H1 (cell line): Measurements from ENCODE around the gene ELL. TPM values are rescaled to one million over a fixed set of nuclear protein-coding genes. Genes with fewer than 3 reads are reported as not detected.
A peak's percentile ranks its signal among the peaks of the same experiment; 100 is the strongest.

Source experiments
- CTCF ChIA-PET: fragments of 300-600 bp; sonication (Branson Sonifier 250); formaldehyde crosslinking; loops from one replicate; lab custom pipeline; 2021; ENCODE audit not compliant: partially characterized antibody; lab: Charles Lee
- POLR2A ChIA-PET: fragments of 300-600 bp; sonication (Branson Sonifier 250); formaldehyde crosslinking; loops from one replicate; lab custom pipeline; 2021; ENCODE audit warnings: inconsistent platforms; ENCODE audit not compliant: partially characterized antibody; lab: Charles Lee
- DNase-seq, 2 experiments: peaks; one replicate each; pipeline versions ENCODE4 v3.0.0 to v3.0.0-alpha.2; 2010 to 2022; ENCODE audit warnings: low spot score in 2 of 2, low read depth in 1 of 2, mixed read lengths in 1 of 2
- FAIRE-seq: peaks from 2 replicates; lab custom pipeline; 2011; peaks lifted over from hg19 to GRCh38; lab: Jason Lieb, UNC
- H2AFZ ChIP-seq: 2 replicates; pipeline ENCODE4 v1.8.1; 2012; ENCODE audit warnings: low read length, inconsistent platforms
- H2AK5ac ChIP-seq: 2 replicates; pipeline ENCODE4 v1.6.1; 2013; ENCODE audit warnings: low read depth, low read length
- H2BK120ac ChIP-seq: replicated peaks from 2 replicates; pipeline ENCODE3; 2013; ENCODE audit warnings: low read depth, low read length, inconsistent platforms
- H2BK12ac ChIP-seq: 2 replicates; pipeline ENCODE4 v1.6.1; 2013; ENCODE audit warnings: low read depth, low read length
- H2BK15ac ChIP-seq: 2 replicates; pipeline ENCODE4 v1.6.1; 2013; ENCODE audit warnings: low read length
- H2BK20ac ChIP-seq: 2 replicates; pipeline ENCODE4 v1.6.1; 2013; ENCODE audit warnings: low read length
- H2BK5ac ChIP-seq: 2 replicates; pipeline ENCODE4 v1.6.1; 2013; ENCODE audit warnings: low read depth, low read length
- H3K14ac ChIP-seq: 2 replicates; pipeline ENCODE4 v1.6.1; 2013; ENCODE audit warnings: inconsistent platforms; ENCODE audit not compliant: insufficient read length
- H3K18ac ChIP-seq: 2 replicates; pipeline ENCODE4 v1.6.1; 2013; ENCODE audit warnings: low read length; ENCODE audit errors: extremely low read depth
- H3K23ac ChIP-seq: 2 replicates; pipeline ENCODE4 v1.6.1; 2013; ENCODE audit warnings: inconsistent platforms; ENCODE audit not compliant: insufficient read length
- H3K23me2 ChIP-seq: 2 replicates; pipeline ENCODE4 v1.6.1; 2013; ENCODE audit warnings: low read depth, low read length
- H3K27ac ChIP-seq: 2 replicates; pipeline ENCODE4 v1.6.1; 2011; ENCODE audit warnings: low read depth, low read length, inconsistent platforms
- H3K27me3 ChIP-seq, 4 experiments: replicated peaks in 1 of 4; 1 replicate in 1 of 4; 2 replicates in 3 of 4; pipeline versions ENCODE4 v1.6.1 to v1.8.1; 2011 to 2013; ENCODE audit warnings: low read length in 3 of 4, mild to moderate bottlenecking in 3 of 4, inconsistent platforms in 2 of 4, mixed read lengths in 2 of 4, moderate library complexity in 1 of 4; ENCODE audit not compliant: control insufficient read depth in 3 of 4, insufficient read depth in 3 of 4; ENCODE audit errors: extremely low read depth in 1 of 4
- H3K36me3 ChIP-seq, 4 experiments: 2 replicates each; pipeline versions ENCODE4 v1.6.1 to v1.8.1; 2011 to 2013; ENCODE audit warnings: mild to moderate bottlenecking in 4 of 4, low read length in 3 of 4, moderate library complexity in 2 of 4, control low read depth in 1 of 4, inconsistent platforms in 1 of 4; ENCODE audit not compliant: insufficient read depth in 4 of 4, control insufficient read depth in 2 of 4
- H3K4ac ChIP-seq: replicated peaks from 2 replicates; pipeline ENCODE3; 2013; ENCODE audit warnings: low read length, low read depth, mixed read lengths, inconsistent platforms; ENCODE audit not compliant: insufficient read length
- H3K4me1 ChIP-seq, 4 experiments: replicated peaks in 1 of 4; 1 replicate in 1 of 4; 2 replicates in 3 of 4; pipeline versions ENCODE4 v1.6.1 to v1.8.1; 2011 to 2013; ENCODE audit warnings: low read length in 3 of 4, inconsistent platforms in 2 of 4, mixed read lengths in 1 of 4; ENCODE audit not compliant: insufficient read depth in 4 of 4, control insufficient read depth in 3 of 4
- H3K4me2 ChIP-seq, 2 experiments: 2 replicates each; pipeline versions ENCODE4 v1.6.1 to v1.8.1; 2011 to 2013; ENCODE audit warnings: low read depth in 2 of 2, low read length in 2 of 2, control low read depth in 1 of 2, inconsistent platforms in 1 of 2, mild to moderate bottlenecking in 1 of 2; ENCODE audit not compliant: insufficient read depth in 1 of 2
- H3K4me3 ChIP-seq, 4 experiments: fragments of 200-600, 300-600 bp in 1 of 4; sonication (generic), shearing (Covaris generic), sonication (Bioruptor Twin) in 1 of 4; 2 replicates each; pipeline versions ENCODE4 v1.5.1 to v1.8.1; 2011 to 2016; ENCODE audit warnings: low read length in 4 of 4, low read depth in 3 of 4, control low read depth in 2 of 4, inconsistent platforms in 2 of 4, mild to moderate bottlenecking in 2 of 4, mixed read lengths in 1 of 4, moderate library complexity in 1 of 4; ENCODE audit not compliant: insufficient read depth in 2 of 4; ENCODE audit errors: extremely low read depth in 1 of 4
- H3K56ac ChIP-seq: replicated peaks from 2 replicates; pipeline ENCODE3; 2013; ENCODE audit warnings: low read depth, mild to moderate bottlenecking, mixed read lengths, low read length, inconsistent platforms; ENCODE audit not compliant: insufficient read length
- H3K79me1 ChIP-seq: 2 replicates; pipeline ENCODE4 v1.6.1; 2013; ENCODE audit warnings: low read depth, low read length, control low read depth
- H3K79me2 ChIP-seq, 2 experiments: 2 replicates each; pipeline versions ENCODE4 v1.6.1 to v1.8.1; 2012 to 2013; ENCODE audit warnings: low read length in 2 of 2, mild to moderate bottlenecking in 2 of 2, inconsistent platforms in 1 of 2; ENCODE audit not compliant: insufficient read depth in 2 of 2, control insufficient read depth in 1 of 2
- H3K9ac ChIP-seq, 4 experiments: replicated peaks in 1 of 4; 1 replicate in 1 of 4; 2 replicates in 3 of 4; pipeline versions ENCODE4 v1.6.1 to v1.8.1; 2011 to 2013; ENCODE audit warnings: low read depth in 3 of 4, low read length in 3 of 4, control low read depth in 2 of 4, mild to moderate bottlenecking in 2 of 4, moderate library complexity in 2 of 4, inconsistent platforms in 1 of 4; ENCODE audit errors: extremely low read depth in 1 of 4
- H3K9me3 ChIP-seq, 2 experiments: 2 replicates each; pipeline versions ENCODE4 v1.6.1 to v1.8.1; 2012 to 2013; ENCODE audit warnings: mild to moderate bottlenecking in 2 of 2, moderate library complexity in 2 of 2, control low read depth in 1 of 2, inconsistent platforms in 1 of 2, low read depth in 1 of 2, low read length in 1 of 2, mixed read lengths in 1 of 2; ENCODE audit not compliant: insufficient read depth in 2 of 2
- H4K20me1 ChIP-seq, 2 experiments: replicated peaks in 1 of 2; 2 replicates each; pipeline versions ENCODE3 to v1.8.1; 2011 to 2013; ENCODE audit warnings: inconsistent platforms in 2 of 2, low read length in 2 of 2, mild to moderate bottlenecking in 1 of 2; ENCODE audit not compliant: insufficient read depth in 2 of 2, control insufficient read depth in 1 of 2
- H4K5ac ChIP-seq: 2 replicates; pipeline ENCODE4 v1.6.1; 2013; ENCODE audit warnings: low read length, low read depth, mixed read lengths, inconsistent platforms; ENCODE audit not compliant: insufficient read length
- H4K8ac ChIP-seq: 2 replicates; pipeline ENCODE4 v1.8.0; 2013; ENCODE audit warnings: mild to moderate bottlenecking, moderate library complexity, low read length, inconsistent platforms; ENCODE audit not compliant: insufficient read depth; ENCODE audit errors: extremely low read depth
- H4K91ac ChIP-seq: replicated peaks from 2 replicates; pipeline ENCODE3; 2013; ENCODE audit warnings: low read length, mixed read lengths, inconsistent platforms; ENCODE audit not compliant: insufficient read length
- TCF12 ChIP-seq: IDR thresholded peaks from 2 replicates; pipeline ENCODE4 v1.6.1; 2011; ENCODE audit warnings: low read depth, mild to moderate bottlenecking, low read length
- WGBS, 2 experiments: shearing (Covaris generic) in 1 of 2; methylation state at CpG; one replicate each; pipeline versions ENCODE4 v1.1.6 to v1.1.7; 2013 to 2015; ENCODE audit warnings: low lambda C conversion rate in 2 of 2, mixed read lengths in 2 of 2, inconsistent platforms in 1 of 2, low coverage in 1 of 2, missing lambda C conversion rate in 1 of 2; ENCODE audit not compliant: insufficient replicate concordance in 2 of 2, insufficient coverage in 1 of 2, insufficient read length in 1 of 2; ENCODE audit errors: extremely low coverage in 1 of 2, missing lambda C conversion rate in 1 of 2; 5-methylcytosine and 5-hydroxymethylcytosine counted together
- polyA plus RNA-seq, 7 experiments: library from polyadenylated mRNA; depleted of rRNA in 3 of 7; stranded (reverse) in 5 of 7; unstranded in 2 of 7; fragments of >200 nt in 5 of 7; fragments of 200-250 nt in 2 of 7; gene quantifications; 1 replicate in 5 of 7; 2 replicates in 1 of 7; 4 replicates in 1 of 7; pipeline versions ENCODE4 v1.2.1 to v1.2.3, GENCODE V29; 2011 to 2013; ENCODE audit warnings: missing spikeins in 2 of 7, mixed read lengths in 2 of 7
- total RNA-seq: library from RNA; stranded (reverse); fragmentation: NEBNext Ultra II Directional; extraction: Animal tissue kit (Norgen Biotek cat#: 25700); gene quantifications from 2 replicates; pipeline ENCODE4 v1.2.1, GENCODE V29; 2021

Gene ELL
- total and polyA plus RNA-seq, 2 of the 8 experiments (the other 6 are each of a cell fraction or from before 2014, with no cell fraction given), result 5.2 to 10.5 TPM

DNA sequence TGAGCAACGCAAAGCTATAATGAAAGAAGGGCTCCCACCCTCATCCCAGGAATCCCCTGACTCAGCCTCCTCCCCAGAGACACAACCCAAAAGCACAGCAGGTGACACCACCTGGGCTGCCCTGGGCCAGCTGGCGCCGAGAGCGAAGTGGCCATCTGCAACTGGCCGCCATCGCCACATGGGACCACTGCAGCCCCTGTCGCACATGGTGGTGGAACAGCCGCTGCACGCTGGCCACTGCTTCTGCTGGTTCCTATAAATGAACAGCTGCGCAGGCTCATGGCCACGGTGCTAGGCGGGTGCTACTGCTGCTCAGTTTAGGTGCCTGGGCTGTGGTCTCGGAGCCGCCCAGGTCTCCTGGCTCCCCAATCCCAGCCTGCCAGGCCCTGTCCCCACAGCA, 72.3 kb downstream of the ELL start:
- H2AK5ac ChIP-seq, result no peak overlapping the region
- H3K4me1 ChIP-seq, result no peaks in the 10 kb centered on the region; a peak in 3 of 7 replicates
- H2BK12ac ChIP-seq, result no peak overlapping the region
- H3K27ac ChIP-seq, result no peak overlapping the region
- no peaks in the 10 kb centered on the region for H3K23me2 ChIP-seq
- no peak overlapping the region for H2BK15ac ChIP-seq
- H3K56ac ChIP-seq, result no peak overlapping the region
- H4K91ac ChIP-seq, result no peak overlapping the region
- no peaks in the 10 kb centered on the region for H3K79me1 ChIP-seq
- DNase-seq, result no peak
- H4K20me1 ChIP-seq, result peaks cover 0 to 3% of the 10 kb centered on the region in 2 experiments
- H3K9ac ChIP-seq, result no peak overlapping the region
- H3K27me3 ChIP-seq, result no peaks in the 10 kb centered on the region
- no peak overlapping the region for H2BK20ac ChIP-seq
- H3K79me2 ChIP-seq, result no peaks in the 10 kb centered on the region
- no peak overlapping the region for H3K4ac ChIP-seq
- WGBS, 2 experiments, result 95% methylated on average over 13 of the region's 14 CpGs; no CpG with 5 or more reads in 1 of the 2 experiments
- H3K4me3 ChIP-seq, result no peak overlapping the region
- CTCF ChIA-PET, result interaction anchor here (0.6 to 13.5 kb wide), 8 partner anchors 12 to 331 kb away, joined by 3 to 143 read pairs (median 4); no protein-coding TSS in a partner anchor
- H2AFZ ChIP-seq, result no peak overlapping the region
- H3K18ac ChIP-seq, result no peak overlapping the region
- H3K36me3 ChIP-seq, result peaks cover 0 to 16% (median 4%) of the 10 kb centered on the region in 4 experiments; a peak in 3 of 8 replicates
- POLR2A ChIA-PET, result interaction anchor here (1.5 kb wide), 1 partner anchor 10 kb away, joined by 6 read pairs; no protein-coding TSS in a partner anchor
- H3K4me2 ChIP-seq, result no peak overlapping the region
- H2BK5ac ChIP-seq, result no peak overlapping the region
- FAIRE-seq, result no peak
- H3K14ac ChIP-seq, result no peak overlapping the region
- 0 out of 2 replicates have a peak overlapping the region, but pooled peaks have one; percentile 8 for H4K8ac ChIP-seq
- H3K9me3 ChIP-seq, result no peaks in the 10 kb centered on the region
- no peak overlapping the region for H4K5ac ChIP-seq
- H3K23ac ChIP-seq, result no peak overlapping the region
- H2BK120ac ChIP-seq, result no peak overlapping the region
- no peak for TF ChIP-seq TCF12
